Tibial artery (tissue), 4 donors: ENCODE measurements around the gene RADIL.

ENCODE experiments used
- DNase-seq, 2 donors: peaks; one replicate each; pipeline ENCODE4 v3.0.0-alpha.2; 2019
- H3K27ac ChIP-seq, 2 donors: fragments of 200-600 bp; sonication (generic) in 1 of 2; 1 replicate in 1 of 2; 2 replicates in 1 of 2; pipeline ENCODE4 v1.5.1; 2018 to 2019; ENCODE audit warnings: mild to moderate bottlenecking in 1 of 2
- H3K27me3 ChIP-seq, 2 donors: fragments of 200-600 bp; sonication (generic) in 1 of 2; one replicate each; pipeline versions ENCODE4 v1.5.1 to v1.6.0; 2016 to 2019
- H3K36me3 ChIP-seq, 3 donors: fragments of 200-600 bp; sonication (generic) in 2 of 3; one replicate each; pipeline ENCODE4 v1.5.1; 2016 to 2019; ENCODE audit warnings: mild to moderate bottlenecking in 2 of 3
- H3K4me1 ChIP-seq, 4 donors: fragments of 200-600 bp; sonication (generic) in 2 of 4; 1 replicate in 3 of 4; 2 replicates in 1 of 4; pipeline ENCODE4 v1.5.1; 2016 to 2019
- H3K4me3 ChIP-seq, 2 donors: fragments of 200-600 bp; sonication (generic) in 1 of 2; 1 replicate in 1 of 2; 2 replicates in 1 of 2; pipeline ENCODE4 v1.5.1; 2018 to 2019; ENCODE audit warnings: mild to moderate bottlenecking in 2 of 2
- H3K9me3 ChIP-seq, 3 donors: fragments of 200-600 bp; sonication (generic) in 1 of 3; one replicate each; pipeline ENCODE4 v1.5.1; 2016 to 2019
- intact Hi-C: fragments of 100-400 bp; cut with DNase I; formaldehyde crosslinking; loops from one replicate; pipeline ENCODE4 v1.15.0; 2023; ENCODE audit warnings: low total_unique reads
- TF ChIP-seq, protein P1 (sequence below), 2 experiments: fragments of 200-600 bp in 1 of 2; fragments of 450-650 bp in 1 of 2; IDR thresholded peaks; one replicate each; pipeline ENCODE4 v1.5.1; 2017 to 2019; ENCODE audit warnings: antibody characterized with exemption in 2 of 2, mild to moderate bottlenecking in 1 of 2, moderate library complexity in 1 of 2

The RADIL gene

DNA sequence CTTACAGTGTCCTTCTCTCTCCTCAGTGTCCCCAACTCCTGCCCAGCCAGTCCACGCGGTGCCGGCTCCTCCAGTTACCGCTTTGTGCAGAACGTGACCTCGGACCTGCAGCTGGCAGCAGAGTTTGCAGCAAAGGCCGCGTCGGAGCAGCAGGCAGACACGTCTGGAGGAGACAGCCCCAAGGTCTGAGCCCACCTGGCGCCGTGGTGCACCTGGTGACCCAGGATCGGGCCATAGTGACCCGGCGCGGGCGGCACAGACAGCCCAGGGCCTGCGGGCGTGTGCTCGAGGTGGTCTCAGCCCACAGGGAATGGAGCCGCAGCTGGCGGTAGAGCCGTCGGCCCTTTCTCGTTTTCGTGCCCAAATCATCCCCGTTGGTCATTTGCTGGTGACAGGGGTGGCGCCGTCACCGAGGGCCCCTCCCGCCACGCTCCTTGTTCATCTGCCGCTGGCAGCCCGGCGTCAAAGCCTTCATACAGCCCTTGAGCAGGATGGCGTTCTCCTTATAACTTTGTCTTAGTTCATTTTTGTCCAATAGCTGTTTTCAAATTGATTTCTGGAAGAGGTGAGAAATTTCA, 129.0 kb downstream of the RADIL start:
- Histone ChIP-seq H3K4me1 (peaks cover 0 to 28% (median 16%) of the 10 kb centered on the region in 4 donors), H3K4me3 (no peak overlapping the region), H3K9me3 (no peaks in the 10 kb centered on the region), H3K36me3 (peaks cover 43 to 80% (median 54%) of the 10 kb centered on the region in 3 donors), H3K27me3 (no peaks in the 10 kb centered on the region), H3K27ac (no peak overlapping the region)
- no peak for DNase-seq
- intact Hi-C loops: loop anchor here (5.0 kb wide), 1 partner anchor 72 kb away; the partner anchor contains the start of gene FOXK1
- TF ChIP-seq, protein P1, sequence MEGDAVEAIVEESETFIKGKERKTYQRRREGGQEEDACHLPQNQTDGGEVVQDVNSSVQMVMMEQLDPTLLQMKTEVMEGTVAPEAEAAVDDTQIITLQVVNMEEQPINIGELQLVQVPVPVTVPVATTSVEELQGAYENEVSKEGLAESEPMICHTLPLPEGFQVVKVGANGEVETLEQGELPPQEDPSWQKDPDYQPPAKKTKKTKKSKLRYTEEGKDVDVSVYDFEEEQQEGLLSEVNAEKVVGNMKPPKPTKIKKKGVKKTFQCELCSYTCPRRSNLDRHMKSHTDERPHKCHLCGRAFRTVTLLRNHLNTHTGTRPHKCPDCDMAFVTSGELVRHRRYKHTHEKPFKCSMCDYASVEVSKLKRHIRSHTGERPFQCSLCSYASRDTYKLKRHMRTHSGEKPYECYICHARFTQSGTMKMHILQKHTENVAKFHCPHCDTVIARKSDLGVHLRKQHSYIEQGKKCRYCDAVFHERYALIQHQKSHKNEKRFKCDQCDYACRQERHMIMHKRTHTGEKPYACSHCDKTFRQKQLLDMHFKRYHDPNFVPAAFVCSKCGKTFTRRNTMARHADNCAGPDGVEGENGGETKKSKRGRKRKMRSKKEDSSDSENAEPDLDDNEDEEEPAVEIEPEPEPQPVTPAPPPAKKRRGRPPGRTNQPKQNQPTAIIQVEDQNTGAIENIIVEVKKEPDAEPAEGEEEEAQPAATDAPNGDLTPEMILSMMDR (IDR thresholded peaks at IDR 0.05): no peak

DNA sequence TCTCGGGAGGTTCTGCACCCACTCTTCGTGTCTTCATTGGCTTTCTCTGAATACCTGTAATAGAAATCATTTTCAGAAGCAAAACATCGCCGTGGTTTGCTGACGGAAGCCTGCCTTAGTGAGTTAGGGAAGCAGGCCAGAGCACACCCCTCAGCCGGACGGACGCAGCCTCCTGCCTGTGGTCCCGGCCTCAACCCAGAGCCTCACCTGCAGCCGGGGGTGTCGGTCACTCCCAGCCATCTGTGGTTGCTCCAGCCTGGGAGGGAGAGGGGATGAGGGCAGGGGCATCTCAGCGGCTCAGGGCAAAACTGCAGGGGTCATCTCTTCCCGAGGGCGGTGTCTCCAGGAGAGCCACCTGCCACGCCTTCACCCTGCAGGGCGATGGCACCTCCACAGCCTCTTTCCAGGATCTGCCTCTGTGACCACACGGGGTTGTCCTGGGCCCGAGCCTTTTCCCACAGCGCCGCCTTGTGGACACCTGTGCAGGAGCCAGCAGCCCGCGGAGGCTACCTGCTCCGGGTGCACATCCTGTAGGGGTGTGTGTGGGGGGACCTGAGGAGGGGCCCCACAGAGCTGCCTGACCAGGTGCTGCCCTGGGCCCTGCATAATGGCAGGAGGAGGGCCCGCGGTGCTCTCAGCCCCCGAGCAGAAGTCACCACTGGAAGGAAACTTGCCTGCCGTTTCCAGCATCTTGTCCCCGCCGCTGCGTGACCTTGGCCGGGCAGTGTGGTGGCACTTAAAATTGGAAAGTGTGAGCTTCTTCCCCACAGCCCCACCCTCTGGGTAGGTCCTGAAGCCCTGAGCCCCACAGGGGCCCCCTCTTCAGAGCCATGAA, 129.7 kb downstream of the RADIL start:
- Histone ChIP-seq H3K9me3 (no peaks in the 10 kb centered on the region), H3K27me3 (no peaks in the 10 kb centered on the region), H3K4me3 (no peak overlapping the region), H3K36me3 (peaks cover 38 to 80% (median 47%) of the 10 kb centered on the region in 3 donors), H3K27ac (peak overlapping the region in 1 of 2 donors; percentile 27), H3K4me1 (peaks cover 0 to 35% (median 16%) of the 10 kb centered on the region in 4 donors)
- intact Hi-C loops: loop anchor here (5.0 kb wide), 1 partner anchor 72 kb away; the partner anchor contains the start of gene FOXK1
- TF ChIP-seq, protein P1 (IDR thresholded peaks at IDR 0.05): peak; percentile 85 to 91
- peak; percentile 56 to 84 for DNase-seq

DNA sequence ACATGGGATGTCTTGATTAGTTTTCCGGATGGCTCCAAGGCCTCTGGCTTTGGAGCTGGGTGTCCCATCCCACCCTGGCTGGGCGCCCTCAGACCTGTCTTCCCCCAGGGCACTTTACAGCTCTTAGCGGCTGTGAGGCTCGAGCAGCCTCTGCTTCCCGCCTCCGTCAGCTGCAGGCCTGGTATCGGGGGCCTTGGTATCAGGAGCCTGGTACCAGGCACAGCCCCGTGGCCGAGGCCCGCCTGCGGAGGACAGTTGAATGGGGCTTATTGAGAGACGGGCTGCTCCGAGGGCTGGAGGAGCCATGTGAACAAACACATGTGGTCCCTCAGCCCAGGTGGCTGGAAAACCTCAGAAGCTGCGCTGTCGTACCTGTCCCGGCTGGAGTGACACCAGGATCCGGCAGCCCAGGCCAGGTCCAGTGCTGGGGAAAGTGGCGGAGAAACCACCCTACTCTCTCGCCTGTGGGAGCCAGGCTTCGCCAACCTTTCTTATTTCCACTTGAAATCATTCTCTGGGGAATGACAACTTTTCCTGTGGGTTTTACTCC, 132.0 kb downstream of the RADIL start:
- DNase-seq: no peak
- TF ChIP-seq, protein P1 (IDR thresholded peaks at IDR 0.05): no peak
- H3K27me3 ChIP-seq: no peaks in the 10 kb centered on the region
- peaks cover 21 to 60% (median 23%) of the 10 kb centered on the region in 3 donors for H3K36me3 ChIP-seq
- H3K27ac ChIP-seq: peak overlapping the region; percentile 21 to 27
- intact Hi-C loops: loop anchor here (5.0 kb wide), 1 partner anchor 69 kb away; the partner anchor contains the start of gene FOXK1
- H3K4me3 ChIP-seq: no peak overlapping the region
- H3K9me3 ChIP-seq: no peaks in the 10 kb centered on the region
- peaks cover 0 to 57% (median 36%) of the 10 kb centered on the region in 4 donors for H3K4me1 ChIP-seq

DNA sequence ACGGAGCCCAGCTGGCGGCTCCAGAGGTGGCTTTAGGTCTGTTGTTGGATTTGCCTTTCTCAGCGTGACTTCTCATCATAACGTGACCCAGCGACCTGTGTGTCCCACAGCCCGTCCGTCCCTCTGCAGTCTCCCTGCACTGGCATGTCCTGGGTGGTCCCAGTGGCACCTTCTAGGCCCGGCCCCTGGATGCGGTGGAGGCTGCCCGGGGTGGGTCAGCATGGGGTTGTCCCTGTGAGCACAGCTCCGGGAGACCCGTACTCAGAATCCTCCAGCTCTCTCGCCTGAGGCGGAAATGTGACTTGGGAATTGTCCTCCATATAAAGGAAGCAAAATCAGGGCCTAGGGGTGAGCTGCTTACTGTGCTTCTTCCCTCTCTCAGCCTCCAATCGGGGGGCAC, 133.7 kb downstream of the RADIL start:
- Histone ChIP-seq H3K9me3 (no peaks in the 10 kb centered on the region), H3K4me1 (peaks cover 0 to 71% (median 47%) of the 10 kb centered on the region in 4 donors), H3K27ac (peak overlapping the region; percentile 80 to 91), H3K36me3 (peaks cover 4 to 43% (median 7%) of the 10 kb centered on the region in 3 donors), H3K4me3 (no peak overlapping the region), H3K27me3 (no peaks in the 10 kb centered on the region)
- intact Hi-C loops: loop anchor here (5.0 kb wide), 1 partner anchor 67 kb away; the partner anchor contains the start of gene FOXK1
- TF ChIP-seq, protein P1 (IDR thresholded peaks at IDR 0.05): no peak
- DNase-seq: no peak

DNA sequence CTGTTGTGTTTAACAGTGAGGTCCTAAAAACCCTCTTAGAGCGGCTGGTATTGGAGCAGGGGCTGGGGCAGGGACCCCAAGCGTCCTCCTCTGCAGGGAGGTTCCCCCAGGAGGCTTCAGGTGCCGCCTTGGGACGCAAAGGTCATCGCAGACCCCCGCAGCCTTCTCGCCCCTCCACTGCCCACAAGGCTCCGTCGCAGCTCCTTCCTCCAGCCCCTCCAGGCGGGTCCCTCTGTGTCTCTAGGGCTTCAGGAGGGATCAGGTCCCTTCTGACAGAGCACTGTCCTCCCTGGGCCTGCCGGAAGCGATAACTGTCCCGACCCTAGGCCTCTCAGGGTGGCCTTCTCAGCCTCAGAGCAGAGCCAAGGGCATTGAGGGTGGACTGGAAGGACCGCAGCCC, 134.2 kb downstream of the RADIL start:
- H3K4me1 ChIP-seq: peaks cover 0 to 72% (median 51%) of the 10 kb centered on the region in 4 donors
- H3K4me3 ChIP-seq: no peak overlapping the region
- DNase-seq: no peak
- H3K36me3 ChIP-seq: peaks cover 0 to 39% (median 2%) of the 10 kb centered on the region in 3 donors
- intact Hi-C loops: no loop called here
- H3K9me3 ChIP-seq: no peaks in the 10 kb centered on the region
- peak overlapping the region; percentile 80 to 91 for H3K27ac ChIP-seq
- H3K27me3 ChIP-seq: no peaks in the 10 kb centered on the region
- TF ChIP-seq, protein P1 (IDR thresholded peaks at IDR 0.05): no peak
